Mesendoderm (in vitro differentiated cells): ENCODE data around the gene H6PD.

Source experiments
- DNase-seq: peaks from one replicate; pipeline ENCODE4 v3.0.0; 2013
- H2AK5ac ChIP-seq: 2 replicates; pipeline ENCODE4 v1.6.1; 2013; ENCODE audit warnings: low read length, inconsistent platforms
- H2BK120ac ChIP-seq: 2 replicates; pipeline ENCODE4 v1.6.1; 2013; ENCODE audit warnings: low read depth, mild to moderate bottlenecking, low read length, moderate library complexity, mixed read lengths
- H2BK15ac ChIP-seq: replicated peaks from 2 replicates; pipeline ENCODE4 v1.6.1; 2013; ENCODE audit warnings: low read depth, mild to moderate bottlenecking, moderate library complexity
- H2BK5ac ChIP-seq: 2 replicates; pipeline ENCODE4 v1.6.1; 2013; ENCODE audit warnings: low read length, inconsistent platforms
- H3K18ac ChIP-seq: 2 replicates; pipeline ENCODE4 v1.6.1; 2013; ENCODE audit warnings: mild to moderate bottlenecking, low read length, mixed read lengths
- H3K23ac ChIP-seq: one replicate; pipeline ENCODE4 v1.6.1; 2013; ENCODE audit warnings: low read length
- H3K27ac ChIP-seq: 2 replicates; pipeline ENCODE4 v1.5.1; 2013; ENCODE audit warnings: low read depth, mild to moderate bottlenecking, inconsistent platforms, low read length, moderate library complexity
- H3K27me3 ChIP-seq: 2 replicates; pipeline ENCODE4 v1.6.1; 2013; ENCODE audit warnings: low read length, control low read depth, mild to moderate bottlenecking, inconsistent platforms; ENCODE audit not compliant: insufficient read depth, poor library complexity
- H3K36me3 ChIP-seq: 2 replicates; pipeline ENCODE4 v1.6.1; 2013; ENCODE audit warnings: low read length, inconsistent platforms; ENCODE audit not compliant: control insufficient read depth, insufficient read depth
- H3K4ac ChIP-seq: one replicate; pipeline ENCODE4 v1.6.1; 2013; ENCODE audit warnings: low read depth, mild to moderate bottlenecking, low read length, moderate library complexity
- H3K4me1 ChIP-seq: 2 replicates; pipeline ENCODE4 v1.6.1; 2013; ENCODE audit warnings: low read depth, low read length, inconsistent platforms; ENCODE audit not compliant: control insufficient read depth
- H3K4me2 ChIP-seq: 2 replicates; pipeline ENCODE4 v1.6.1; 2013; ENCODE audit warnings: low read length
- H3K4me3 ChIP-seq: 2 replicates; pipeline ENCODE4 v1.5.1; 2013; ENCODE audit warnings: mild to moderate bottlenecking, low read length
- H3K56ac ChIP-seq: one replicate; pipeline ENCODE4 v1.6.1; 2013; ENCODE audit warnings: low read length
- H3K79me1 ChIP-seq: 2 replicates; pipeline ENCODE4 v1.6.1; 2013; ENCODE audit warnings: low read length, inconsistent platforms
- H3K79me2 ChIP-seq: 2 replicates; pipeline ENCODE4 v1.6.1; 2013; ENCODE audit warnings: mild to moderate bottlenecking, low read length; ENCODE audit not compliant: control insufficient read depth, insufficient read depth
- H3K9ac ChIP-seq: 2 replicates; pipeline ENCODE4 v1.6.1; 2013; ENCODE audit warnings: low read length, inconsistent platforms
- H4K5ac ChIP-seq: one replicate; pipeline ENCODE4 v1.6.1; 2013; ENCODE audit warnings: low read length
- H4K8ac ChIP-seq: one replicate; pipeline ENCODE4 v1.6.1; 2013; ENCODE audit warnings: low read depth, mild to moderate bottlenecking, control low read depth, low read length, moderate library complexity
- WGBS: extraction: QIAGEN DNeasy Blood & Tissue Kit; methylation state at CpG from one replicate; pipeline ENCODE4 v1.1.7; 2013; ENCODE audit warnings: low lambda C conversion rate, missing lambda C conversion rate; ENCODE audit not compliant: insufficient coverage; ENCODE audit errors: extremely low coverage; 5-methylcytosine and 5-hydroxymethylcytosine counted together

H6PD gene

DNA sequence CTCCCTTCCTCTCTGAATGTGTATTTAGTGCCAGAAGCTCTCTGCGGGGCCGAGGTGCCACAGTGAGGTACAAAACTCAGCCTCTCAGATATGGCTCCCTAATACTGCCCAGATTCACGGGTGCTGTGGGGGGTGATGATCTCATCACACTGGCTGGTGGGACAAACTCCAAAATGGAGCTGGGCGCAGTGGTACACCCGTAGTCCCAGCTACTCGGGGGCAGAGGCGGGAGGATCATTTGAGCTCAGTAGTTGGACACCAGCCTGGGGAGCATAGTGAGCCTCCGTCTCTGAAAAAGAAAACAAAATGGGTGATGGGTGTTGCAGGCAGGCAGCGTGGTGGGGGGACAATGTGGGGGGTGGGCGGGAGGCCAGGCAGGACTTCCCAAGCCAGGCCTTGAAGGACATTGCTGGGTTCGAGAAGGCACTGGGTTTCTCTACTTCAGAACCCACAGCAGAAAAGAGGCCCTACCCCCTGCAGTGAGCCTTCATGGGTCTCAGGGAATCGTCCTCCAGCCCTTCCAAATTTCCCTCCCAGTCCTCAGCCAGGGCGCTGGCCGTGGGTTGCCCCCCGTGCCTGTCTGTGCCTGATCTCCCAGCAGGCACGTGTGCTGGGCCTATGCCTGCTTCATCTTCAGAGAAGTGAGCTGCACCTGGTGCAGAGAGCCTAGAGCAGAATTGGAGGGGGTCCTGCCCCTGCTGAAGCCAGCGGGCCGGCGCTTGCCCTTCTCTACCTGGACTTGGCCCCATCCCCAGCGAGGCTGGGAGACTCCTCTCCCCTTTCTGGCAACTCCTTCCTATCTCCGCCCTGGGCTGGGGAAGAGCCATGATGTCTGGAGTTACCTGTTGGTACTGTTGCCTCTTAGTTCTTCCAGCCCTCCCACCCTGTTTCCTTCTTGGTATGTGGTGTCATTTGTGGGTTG is 14.0 kb downstream of the H6PD start:
- no peak overlapping the region for H3K4me2 ChIP-seq
- no peaks in the 10 kb centered on the region for H3K27me3 ChIP-seq
- no peak overlapping the region for H2BK120ac ChIP-seq
- no peak overlapping the region for H4K5ac ChIP-seq
- no peak overlapping the region for H2BK5ac ChIP-seq
- no peak overlapping the region for H3K9ac ChIP-seq
- H3K4me1 ChIP-seq, result peaks cover 2% of the 10 kb centered on the region
- H3K79me2 ChIP-seq, result no peaks in the 10 kb centered on the region
- H2AK5ac ChIP-seq, result no peak overlapping the region
- no peak overlapping the region for H3K56ac ChIP-seq
- no peaks in the 10 kb centered on the region for H3K36me3 ChIP-seq
- no peak for DNase-seq
- no peak overlapping the region for H3K18ac ChIP-seq
- no peak overlapping the region for H3K27ac ChIP-seq
- H3K23ac ChIP-seq, result no peak overlapping the region
- no peak overlapping the region for H3K4ac ChIP-seq
- no CpG with 5 or more reads among the region's 21 CpGs for WGBS
- H3K79me1 ChIP-seq, result no peaks in the 10 kb centered on the region
- no peak overlapping the region for H2BK15ac ChIP-seq
- H3K4me3 ChIP-seq, result no peak overlapping the region
- H4K8ac ChIP-seq, result no peak overlapping the region

DNA sequence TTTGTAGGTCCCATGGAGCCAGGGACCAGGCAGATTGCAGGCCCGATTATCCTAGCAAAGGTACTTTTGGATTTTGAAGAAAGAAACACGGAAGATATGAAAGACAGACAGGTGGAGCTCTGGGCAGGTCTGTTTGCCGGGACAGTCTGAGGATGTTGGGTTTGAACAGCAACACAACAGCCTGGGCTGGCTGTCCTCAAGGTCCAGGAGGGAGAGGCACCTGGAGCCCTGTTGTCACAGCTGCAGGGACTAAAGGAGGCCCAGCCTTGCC is 14.6 kb downstream of the H6PD start:
- H2AK5ac ChIP-seq, result no peak overlapping the region
- H2BK120ac ChIP-seq, result no peak overlapping the region
- H4K8ac ChIP-seq, result no peak overlapping the region
- no peak overlapping the region for H3K23ac ChIP-seq
- H3K79me1 ChIP-seq, result no peaks in the 10 kb centered on the region
- H3K4me1 ChIP-seq, result peaks cover 3% of the 10 kb centered on the region
- no CpG with 5 or more reads among the region's 3 CpGs for WGBS
- no peaks in the 10 kb centered on the region for H3K36me3 ChIP-seq
- H4K5ac ChIP-seq, result no peak overlapping the region
- H3K27me3 ChIP-seq, result no peaks in the 10 kb centered on the region
- H3K4me3 ChIP-seq, result no peak overlapping the region
- no peak overlapping the region for H3K9ac ChIP-seq
- peak overlapping the region; percentile 57 for H3K56ac ChIP-seq
- no peak overlapping the region for H3K4me2 ChIP-seq
- H3K18ac ChIP-seq, result no peak overlapping the region
- H3K79me2 ChIP-seq, result no peaks in the 10 kb centered on the region
- H3K27ac ChIP-seq, result no peak overlapping the region
- H3K4ac ChIP-seq, result no peak overlapping the region
- no peak overlapping the region for H2BK15ac ChIP-seq
- DNase-seq, result no peak
- no peak overlapping the region for H2BK5ac ChIP-seq

DNA sequence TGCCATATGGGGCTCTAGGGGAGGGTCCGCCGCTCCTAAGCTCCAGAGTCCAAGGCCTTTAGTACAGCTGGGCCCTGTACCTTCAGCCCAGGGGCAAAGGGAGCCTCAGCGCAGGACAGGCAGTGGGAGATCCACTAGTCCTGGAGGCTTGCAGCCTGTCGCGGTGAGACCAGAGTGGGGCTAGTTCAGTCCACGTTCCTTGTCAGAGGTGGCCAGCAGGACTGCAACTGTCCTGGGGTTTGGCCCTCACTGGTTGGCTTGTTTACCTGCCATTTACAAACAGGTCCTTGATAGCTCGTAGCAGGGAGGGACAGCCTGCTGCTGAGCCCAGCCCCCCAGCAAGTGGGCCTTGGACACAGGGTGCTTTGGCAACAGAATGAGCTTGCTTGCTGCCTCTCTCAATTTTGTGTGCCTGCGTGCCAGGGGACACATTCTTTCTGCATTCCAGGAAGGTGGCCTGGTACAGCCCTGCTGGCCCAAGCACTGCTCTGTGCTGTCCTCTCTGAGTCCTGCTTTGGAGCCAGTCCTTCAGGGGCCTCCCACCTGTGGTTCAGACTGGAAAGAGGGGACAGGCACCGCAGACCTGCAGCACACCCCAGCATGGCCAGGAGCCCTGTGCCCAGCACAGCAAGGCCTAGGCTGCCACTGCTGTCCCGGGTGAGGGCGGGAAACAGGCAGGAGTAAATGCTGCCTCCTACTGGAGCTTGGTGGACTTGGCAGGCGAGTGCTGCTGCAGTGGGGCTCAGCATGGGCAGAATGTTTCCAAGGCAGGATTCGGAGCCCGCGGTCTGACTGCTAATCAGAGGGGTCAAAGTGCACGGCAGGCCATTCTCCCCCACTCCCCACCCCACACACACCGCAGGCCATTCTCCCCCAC is 15.2 kb downstream of the H6PD start:
- Histone ChIP-seq H4K8ac (no peak overlapping the region), H3K79me2 (no peaks in the 10 kb centered on the region), H3K56ac (peak overlapping the region; percentile 57), H2BK5ac (no peak overlapping the region), H3K9ac (no peak overlapping the region), H3K4ac (no peak overlapping the region), H4K5ac (no peak overlapping the region), H3K27me3 (no peaks in the 10 kb centered on the region), H3K36me3 (no peaks in the 10 kb centered on the region), H3K23ac (no peak overlapping the region), H3K4me3 (no peak overlapping the region), H3K79me1 (no peaks in the 10 kb centered on the region), H3K4me1 (peaks cover 3% of the 10 kb centered on the region), H2BK15ac (no peak overlapping the region), H3K18ac (no peak overlapping the region), H2AK5ac (no peak overlapping the region), H3K4me2 (no peak overlapping the region), H3K27ac (no peak overlapping the region), H2BK120ac (no peak overlapping the region)
- no CpG with 5 or more reads among the region's 17 CpGs for WGBS
- DNase-seq, result peak; percentile 80

DNA sequence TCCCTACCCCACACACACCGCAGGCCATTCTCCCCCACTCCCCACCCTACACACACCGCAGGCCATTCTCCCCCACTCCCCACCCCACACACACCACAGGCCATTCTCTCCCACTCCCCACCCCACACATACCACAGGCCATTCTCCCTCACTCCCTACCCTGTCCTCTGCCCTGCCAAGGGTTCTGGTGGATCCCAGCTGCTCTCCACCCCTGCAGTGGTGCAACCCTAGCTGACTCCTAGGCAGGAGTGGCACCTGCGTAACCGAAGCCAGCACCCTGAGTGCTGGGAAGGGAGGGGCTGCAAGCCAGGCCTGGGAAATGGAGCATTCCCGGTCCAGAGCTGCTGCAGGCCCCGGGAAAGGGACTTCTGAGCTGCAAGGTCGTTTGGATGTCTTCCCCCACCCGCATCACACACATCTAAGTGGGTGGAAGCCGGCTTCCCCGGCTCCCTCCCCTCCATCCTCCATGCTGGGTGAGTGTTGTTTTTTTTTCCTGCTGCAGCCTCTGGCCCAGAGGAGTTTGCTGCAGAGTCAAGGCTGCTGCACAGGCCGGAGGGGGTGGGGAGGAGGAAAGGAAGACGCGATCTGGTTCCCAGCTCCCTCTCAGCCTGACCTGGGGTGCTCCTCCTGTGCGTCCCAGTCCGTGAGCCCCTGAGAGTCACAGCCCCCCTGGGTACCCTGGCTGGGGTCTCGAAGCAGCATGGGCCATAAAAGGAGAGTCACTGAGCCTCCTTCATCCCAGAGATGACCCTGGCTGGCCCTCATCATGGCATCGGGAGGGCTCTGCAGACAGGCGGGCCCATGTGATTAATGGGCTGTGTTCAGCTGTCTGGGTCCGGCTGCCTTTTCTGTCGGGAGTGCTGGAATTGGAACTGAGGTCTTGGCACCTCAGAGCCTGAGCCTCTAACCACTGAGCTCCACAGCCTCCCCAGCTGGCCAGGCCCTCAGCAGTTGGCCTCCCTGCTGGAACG is 16.1 kb downstream of the H6PD start:
- Histone ChIP-seq H2BK15ac (no peak overlapping the region), H4K8ac (no peak overlapping the region), H3K27me3 (no peaks in the 10 kb centered on the region), H2AK5ac (no peak overlapping the region), H3K23ac (no peak overlapping the region), H3K4me2 (no peak overlapping the region), H3K79me2 (no peaks in the 10 kb centered on the region), H2BK5ac (no peak overlapping the region), H3K79me1 (no peaks in the 10 kb centered on the region), H3K18ac (no peak overlapping the region), H3K27ac (no peak overlapping the region), H3K4me1 (peaks cover 3% of the 10 kb centered on the region), H3K9ac (no peak overlapping the region), H3K56ac (peak overlapping the region; percentile 42), H3K4me3 (no peak overlapping the region), H2BK120ac (no peak overlapping the region), H3K4ac (no peak overlapping the region), H4K5ac (no peak overlapping the region), H3K36me3 (no peaks in the 10 kb centered on the region)
- DNase-seq, result no peak
- WGBS, result no CpG with 5 or more reads among the region's 21 CpGs

DNA sequence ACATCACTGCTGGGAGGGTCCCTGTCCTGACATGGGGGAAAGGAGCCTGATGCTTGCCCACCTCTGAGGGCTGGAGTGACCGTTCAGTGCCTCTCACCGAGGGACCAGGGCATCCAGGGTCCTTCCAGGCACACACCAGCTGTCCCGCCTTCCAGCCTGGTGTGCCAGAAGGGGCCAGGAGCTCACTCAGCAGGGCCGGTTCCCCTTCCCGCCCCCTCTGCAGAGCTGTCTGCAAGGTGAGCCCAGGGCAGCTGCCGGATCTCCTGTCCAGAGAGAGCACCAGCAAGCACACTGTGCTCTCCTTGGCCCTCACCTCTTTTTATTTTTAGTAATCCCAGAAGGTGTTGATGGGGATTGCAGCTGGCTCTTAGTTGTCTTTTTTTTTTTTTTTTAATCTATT is 16.9 kb downstream of the H6PD start:
- H4K8ac ChIP-seq, result no peak overlapping the region
- no peaks in the 10 kb centered on the region for H3K79me1 ChIP-seq
- peaks cover 3% of the 10 kb centered on the region for H3K4me1 ChIP-seq
- no peak overlapping the region for H2BK5ac ChIP-seq
- H3K27me3 ChIP-seq, result no peaks in the 10 kb centered on the region
- H3K36me3 ChIP-seq, result no peaks in the 10 kb centered on the region
- no peak overlapping the region for H3K27ac ChIP-seq
- DNase-seq, result no peak
- no peak overlapping the region for H2BK120ac ChIP-seq
- no peak overlapping the region for H3K18ac ChIP-seq
- no peak overlapping the region for H3K4me3 ChIP-seq
- H3K56ac ChIP-seq, result no peak overlapping the region
- no peak overlapping the region for H3K4me2 ChIP-seq
- H2AK5ac ChIP-seq, result no peak overlapping the region
- no peak overlapping the region for H4K5ac ChIP-seq
- no peaks in the 10 kb centered on the region for H3K79me2 ChIP-seq
- H3K4ac ChIP-seq, result no peak overlapping the region
- no peak overlapping the region for H3K23ac ChIP-seq
- no peak overlapping the region for H3K9ac ChIP-seq
- WGBS, result no CpG with 5 or more reads among the region's 6 CpGs
- H2BK15ac ChIP-seq, result no peak overlapping the region
